WERI-Rb-1 (cell line): Measurements from ENCODE around the gene VKORC1L1.
"Not testable (repeated sequence)": the region's sequence is repeated elsewhere in the genome, so short reads cannot be mapped to it uniquely, and the experiment has no call there.

Experiments
- DNase-seq: peaks from one replicate; pipeline ENCODE4 v3.0.0-alpha.2; 2020
- H3K27ac ChIP-seq: fragments of 250-450 bp; sonication (Bioruptor Pico); 2 replicates; pipeline ENCODE4 v1.5.1; 2020; ENCODE audit warnings: mild to moderate bottlenecking, moderate library complexity
- H3K27me3 ChIP-seq: fragments of 250-450 bp; sonication (Bioruptor Pico); 2 replicates; pipeline ENCODE4 v1.5.1; 2021; ENCODE audit warnings: mild to moderate bottlenecking, low read depth, moderate library complexity; ENCODE audit not compliant: insufficient read depth, severe bottlenecking
- H3K36me3 ChIP-seq: fragments of 250-450 bp; sonication (Bioruptor Pico); 2 replicates; pipeline ENCODE4 v1.5.1; 2020; ENCODE audit warnings: mild to moderate bottlenecking, moderate library complexity
- H3K4me3 ChIP-seq: 2 replicates; pipeline ENCODE4 v1.5.1; 2011; ENCODE audit warnings: low read depth, mild to moderate bottlenecking, control low read depth, low read length
- H3K9me3 ChIP-seq: fragments of 250-450 bp; sonication (Bioruptor Pico); 2 replicates; pipeline ENCODE4 v1.5.1; 2021; ENCODE audit warnings: mild to moderate bottlenecking, moderate library complexity; ENCODE audit not compliant: severe bottlenecking
- CTCF ChIP-seq: IDR thresholded peaks from 2 replicates; pipeline ENCODE4 v1.5.1; 2011; ENCODE audit warnings: low read depth, mild to moderate bottlenecking, control low read depth, inconsistent platforms, low read length

VKORC1L1 gene

DNA sequence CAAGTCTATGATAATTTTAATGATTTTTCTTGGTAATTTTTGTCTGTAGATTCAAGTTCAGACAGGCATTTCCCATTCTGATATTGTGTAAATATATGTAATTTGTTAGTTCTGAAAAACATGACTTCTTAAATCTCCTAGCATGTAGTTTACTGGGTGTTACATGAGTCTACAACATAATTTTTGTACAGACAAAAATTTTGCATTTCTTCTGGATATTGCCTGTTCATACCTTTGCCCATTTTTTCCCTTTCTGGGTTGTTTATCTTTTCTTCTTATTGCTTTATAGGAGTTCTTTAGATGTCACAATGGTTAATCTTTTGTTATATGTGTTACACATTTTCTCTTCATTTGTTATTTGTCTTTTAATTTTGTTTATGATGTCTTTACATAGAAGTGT is 12.1 kb downstream of the VKORC1L1 start:
- DNase-seq, H3K27ac ChIP-seq, H3K4me3 ChIP-seq, H3K36me3 ChIP-seq, H3K27me3 ChIP-seq, H3K9me3 ChIP-seq: not testable (repeated sequence)

- H3K36me3 ChIP-seq, H3K9me3 ChIP-seq, H3K27ac ChIP-seq, DNase-seq, H3K27me3 ChIP-seq, H3K4me3 ChIP-seq: not testable (repeated sequence)
Observed at GRCh38 chr7:65885533-65885932, 12.7 kb downstream of the VKORC1L1 start.

GRCh38 chr7:65888434-65889156 is 15.7 kb downstream of the VKORC1L1 start:
- not testable (repeated sequence) for DNase-seq, H3K4me3 ChIP-seq, H3K27ac ChIP-seq, H3K9me3 ChIP-seq, H3K27me3 ChIP-seq
- peaks cover 11% of the 10 kb centered on the region for H3K36me3 ChIP-seq

DNA sequence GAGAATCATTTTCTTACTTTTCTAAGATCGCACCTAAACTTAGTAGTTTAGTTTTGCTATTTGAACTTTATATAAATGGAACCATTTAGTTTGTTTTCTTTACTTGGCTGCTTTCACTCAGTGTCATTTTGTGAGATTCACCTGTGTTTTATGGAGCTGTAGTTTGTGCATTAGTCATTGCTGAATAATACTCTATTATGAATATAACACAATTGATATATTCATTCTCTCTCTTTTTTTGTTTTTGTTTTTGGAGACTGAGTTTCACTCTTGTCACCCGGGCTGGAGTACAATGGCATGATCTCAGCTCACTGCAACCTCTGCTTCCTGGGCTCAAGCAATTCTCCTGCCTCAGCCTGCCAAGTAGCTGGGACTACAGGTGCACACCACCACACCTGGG is 16.8 kb downstream of the VKORC1L1 start:
- H3K36me3 ChIP-seq = peaks cover 11% of the 10 kb centered on the region
- H3K27me3 ChIP-seq, H3K4me3 ChIP-seq, DNase-seq, H3K27ac ChIP-seq, H3K9me3 ChIP-seq: not testable (repeated sequence)

- DNase-seq = no peak
- no peaks in the 10 kb centered on the region for H3K27me3 ChIP-seq
- no peaks in the 10 kb centered on the region for H3K9me3 ChIP-seq
- TF ChIP-seq CTCF = no peak
- H3K4me3 ChIP-seq = no peak overlapping the region
- H3K36me3 ChIP-seq = peaks cover 11% of the 10 kb centered on the region
- no peak overlapping the region for H3K27ac ChIP-seq
Observed at GRCh38 chr7:65892161-65892560, 19.3 kb downstream of the VKORC1L1 start.

GRCh38 chr7:65892835-65893234 is 20.0 kb downstream of the VKORC1L1 start:
- H3K4me3 ChIP-seq = no peak overlapping the region
- no peak for DNase-seq
- no peaks in the 10 kb centered on the region for H3K9me3 ChIP-seq
- peaks cover 11% of the 10 kb centered on the region for H3K36me3 ChIP-seq
- TF ChIP-seq CTCF = no peak
- H3K27ac ChIP-seq = no peak overlapping the region
- H3K27me3 ChIP-seq = no peaks in the 10 kb centered on the region

- no peaks in the 10 kb centered on the region for H3K27me3 ChIP-seq
- no peak for DNase-seq
- H3K27ac ChIP-seq = no peak overlapping the region
- H3K4me3 ChIP-seq = no peak overlapping the region
- H3K9me3 ChIP-seq = no peaks in the 10 kb centered on the region
- no peak for TF ChIP-seq CTCF
- peaks cover 11% of the 10 kb centered on the region; the same call in 1 of the 2 replicates for H3K36me3 ChIP-seq
Observed at GRCh38 chr7:65896279-65896870, 23.5 kb downstream of the VKORC1L1 start.

DNA sequence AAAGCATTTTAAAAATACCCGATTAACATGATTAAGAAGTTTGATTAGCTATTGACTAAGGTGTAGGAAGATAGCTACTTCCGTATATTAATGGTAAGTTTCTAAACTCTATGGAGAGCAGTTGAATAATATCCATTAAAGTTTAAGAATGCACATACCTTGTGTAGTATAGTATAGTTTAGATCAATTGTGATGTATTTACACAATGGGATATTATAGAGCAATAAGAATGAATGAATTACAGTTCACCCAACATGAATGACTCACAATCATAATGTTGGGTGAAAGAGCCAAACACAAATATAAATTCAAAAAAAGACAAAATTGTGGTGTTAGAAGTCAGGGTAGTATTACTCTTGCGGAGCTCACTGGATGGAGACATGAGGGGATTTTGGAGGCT is 24.4 kb downstream of the VKORC1L1 start:
- not testable (repeated sequence) for H3K4me3 ChIP-seq, H3K27ac ChIP-seq, H3K9me3 ChIP-seq, DNase-seq, H3K27me3 ChIP-seq, H3K36me3 ChIP-seq

GRCh38 chr7:65898677-65899447 is 26.0 kb downstream of the VKORC1L1 start:
- not testable (repeated sequence) for H3K4me3 ChIP-seq, H3K36me3 ChIP-seq, DNase-seq, H3K27ac ChIP-seq, H3K9me3 ChIP-seq, H3K27me3 ChIP-seq
